Transverse colon (tissue), 4 donors: ENCODE data around the gene ENO2.

Experiments
- POLR2A ChIP-seq: fragments of 450-650 bp; IDR thresholded peaks from one replicate; pipeline ENCODE4 v1.6.1; 2016; ENCODE audit warnings: antibody characterized with exemption, mild to moderate bottlenecking, moderate library complexity
- POLR2AphosphoS5 ChIP-seq, 3 donors: sonication (generic); formaldehyde crosslinking; IDR thresholded peaks; one replicate each; pipeline ENCODE4 v1.6.1; 2016; ENCODE audit warnings: antibody characterized with exemption in 3 of 3
- TF ChIP-seq, protein P1 (sequence below), 5 experiments: fragments of 200-600 bp in 3 of 5; fragments of 450-650 bp in 2 of 5; sonication (generic) in 3 of 5; IDR thresholded peaks; 1 replicate in 2 of 5; 2 replicates in 3 of 5; pipeline ENCODE4 v1.5.1; 2016 to 2017; ENCODE audit warnings: antibody characterized with exemption in 5 of 5, inconsistent platforms in 3 of 5, mild to moderate bottlenecking in 2 of 5, moderate library complexity in 1 of 5

DNA sequence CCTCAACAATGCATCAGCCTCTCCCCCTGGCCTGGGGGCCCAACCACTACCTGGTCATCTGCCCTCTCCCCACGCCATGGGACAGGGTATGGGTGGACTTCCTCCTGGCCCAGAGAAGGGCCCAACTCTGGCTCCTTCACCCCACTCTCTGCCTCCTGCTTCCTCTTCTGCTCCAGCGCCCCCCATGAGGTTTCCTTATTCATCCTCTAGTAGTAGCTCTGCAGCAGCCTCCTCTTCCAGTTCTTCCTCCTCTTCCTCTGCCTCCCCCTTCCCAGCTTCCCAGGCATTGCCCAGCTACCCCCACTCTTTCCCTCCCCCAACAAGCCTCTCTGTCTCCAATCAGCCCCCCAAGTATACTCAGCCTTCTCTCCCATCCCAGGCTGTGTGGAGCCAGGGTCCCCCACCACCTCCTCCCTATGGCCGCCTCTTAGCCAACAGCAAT lies 21.8 kb downstream of the ENO2 start:
- TF ChIP-seq POLR2A (no peak), POLR2AphosphoS5 (IDR thresholded peaks at IDR 0.05) (no peak)
- TF ChIP-seq, protein P1, sequence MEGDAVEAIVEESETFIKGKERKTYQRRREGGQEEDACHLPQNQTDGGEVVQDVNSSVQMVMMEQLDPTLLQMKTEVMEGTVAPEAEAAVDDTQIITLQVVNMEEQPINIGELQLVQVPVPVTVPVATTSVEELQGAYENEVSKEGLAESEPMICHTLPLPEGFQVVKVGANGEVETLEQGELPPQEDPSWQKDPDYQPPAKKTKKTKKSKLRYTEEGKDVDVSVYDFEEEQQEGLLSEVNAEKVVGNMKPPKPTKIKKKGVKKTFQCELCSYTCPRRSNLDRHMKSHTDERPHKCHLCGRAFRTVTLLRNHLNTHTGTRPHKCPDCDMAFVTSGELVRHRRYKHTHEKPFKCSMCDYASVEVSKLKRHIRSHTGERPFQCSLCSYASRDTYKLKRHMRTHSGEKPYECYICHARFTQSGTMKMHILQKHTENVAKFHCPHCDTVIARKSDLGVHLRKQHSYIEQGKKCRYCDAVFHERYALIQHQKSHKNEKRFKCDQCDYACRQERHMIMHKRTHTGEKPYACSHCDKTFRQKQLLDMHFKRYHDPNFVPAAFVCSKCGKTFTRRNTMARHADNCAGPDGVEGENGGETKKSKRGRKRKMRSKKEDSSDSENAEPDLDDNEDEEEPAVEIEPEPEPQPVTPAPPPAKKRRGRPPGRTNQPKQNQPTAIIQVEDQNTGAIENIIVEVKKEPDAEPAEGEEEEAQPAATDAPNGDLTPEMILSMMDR (IDR thresholded peaks at IDR 0.05), result no peak
